Fibroblast of gingiva (primary cell): ENCODE results near the gene DOCK2.
"Not testable (repeated sequence)": the region's sequence is repeated elsewhere in the genome, so short reads cannot be mapped to it uniquely, and the experiment has no call there.

Experiments used
- DNase-seq: peaks from one replicate; pipeline ENCODE4 v3.0.0-alpha.2; 2011; ENCODE audit warnings: low read depth

Gene DOCK2

GRCh38 chr5:169719360-169720314 lies 82.6 kb downstream of the DOCK2 start:
- no peak for DNase-seq

- no peak for DNase-seq
Measured at GRCh38 chr5:169721771-169722170, 84.7 kb downstream of the DOCK2 start.

- DNase-seq = no peak
Measured at GRCh38 chr5:169723103-169723831, 86.2 kb downstream of the DOCK2 start.

- DNase-seq = no peak
Measured at GRCh38 chr5:169724303-169725087, 87.4 kb downstream of the DOCK2 start.

GRCh38 chr5:169725665-169726064 lies 88.6 kb downstream of the DOCK2 start:
- not testable (repeated sequence) for DNase-seq

- no peak for DNase-seq
Measured at GRCh38 chr5:169728418-169728817, 91.3 kb downstream of the DOCK2 start.

GRCh38 chr5:169731221-169731620 lies 94.1 kb downstream of the DOCK2 start:
- no peak for DNase-seq

- DNase-seq = no peak
Measured at GRCh38 chr5:169732841-169733240, 95.8 kb downstream of the DOCK2 start.

GRCh38 chr5:169735913-169736312 lies 98.8 kb downstream of the DOCK2 start:
- no peak for DNase-seq

GRCh38 chr5:169736653-169737052 lies 99.6 kb downstream of the DOCK2 start:
- no peak for DNase-seq

GRCh38 chr5:169740435-169740834 lies 103.4 kb downstream of the DOCK2 start:
- no peak for DNase-seq

GRCh38 chr5:169742771-169743296 lies 105.8 kb downstream of the DOCK2 start:
- DNase-seq = peak; percentile 96

GRCh38 chr5:169744336-169744735 lies 107.3 kb downstream of the DOCK2 start:
- peak; percentile 47 for DNase-seq

GRCh38 chr5:169745441-169746146 lies 108.5 kb downstream of the DOCK2 start:
- DNase-seq = peak; percentile 50

- DNase-seq = no peak
Measured at GRCh38 chr5:169746147-169746694, 109.1 kb downstream of the DOCK2 start.

GRCh38 chr5:169748174-169748573 lies 111.1 kb downstream of the DOCK2 start:
- DNase-seq = no peak

- DNase-seq = no peak
Measured at GRCh38 chr5:169749295-169749694, 112.2 kb downstream of the DOCK2 start.

- DNase-seq = no peak
Measured at GRCh38 chr5:169751490-169751889, 114.4 kb downstream of the DOCK2 start.

- DNase-seq = not testable (repeated sequence)
Measured at GRCh38 chr5:169752566-169752965, 115.5 kb downstream of the DOCK2 start.

- DNase-seq = peak; percentile 83
Measured at GRCh38 chr5:169753795-169754194, 116.7 kb downstream of the DOCK2 start.

GRCh38 chr5:169754737-169755136 lies 117.7 kb downstream of the DOCK2 start:
- no peak for DNase-seq
